Activated gamma-delta T cell (primary cell): ENCODE measurements around the gene SLC44A4.
A peak's percentile ranks its signal among the peaks of the same experiment; 100 is the strongest.
"Not testable (repeated sequence)": the region's sequence is repeated elsewhere in the genome, so short reads cannot be mapped to it uniquely, and the experiment has no call there.

Source experiments
- DNase-seq: peaks from one replicate; lab custom pipeline; 2025; lab: John Stamatoyannopoulos, UW

The SLC44A4 gene

GRCh38 chr6:31829633-31830283 is 49.0 kb downstream of the SLC44A4 start:
- no peak for DNase-seq

- DNase-seq: peak; percentile 54
Observed at GRCh38 chr6:31827286-31828079, 51.3 kb downstream of the SLC44A4 start, which contains the start of gene HSPA1B. Gene HSPA1B (plus strand): TSS chr6:31827738. CDS start chr6:31827951, 213 bp downstream.

- no peak for DNase-seq
Observed at GRCh38 chr6:31826793-31827285, 52.0 kb downstream of the SLC44A4 start.

GRCh38 chr6:31825553-31825952 is 53.2 kb downstream of the SLC44A4 start:
- no peak for DNase-seq

- DNase-seq: not testable (repeated sequence)
Observed at GRCh38 chr6:31823592-31824196, 55.1 kb downstream of the SLC44A4 start.

- DNase-seq: no peak
Observed at GRCh38 chr6:31822036-31822821, 56.6 kb downstream of the SLC44A4 start.

- no peak for DNase-seq
Observed at GRCh38 chr6:31821301-31822035, 57.3 kb downstream of the SLC44A4 start.

- not testable (repeated sequence) for DNase-seq
Observed at GRCh38 chr6:31820399-31820798, 58.4 kb downstream of the SLC44A4 start.

- DNase-seq: no peak
Observed at GRCh38 chr6:31819871-31820299, 58.9 kb downstream of the SLC44A4 start.

- not testable (repeated sequence) for DNase-seq
Observed at GRCh38 chr6:31817929-31818511, 60.8 kb downstream of the SLC44A4 start.

- DNase-seq: not testable (repeated sequence)
Observed at GRCh38 chr6:31817133-31817928, 61.5 kb downstream of the SLC44A4 start.

- no peak for DNase-seq
Observed at GRCh38 chr6:31815025-31815838, 63.6 kb downstream of the SLC44A4 start, which contains the start of the genes HSPA1A and HSPA1L. Gene HSPA1A (plus strand): TSS chr6:31815543. CDS start chr6:31815757, 214 bp downstream. Gene HSPA1L (minus strand): TSS chr6:31815283. CDS start chr6:31811972, 3,311 bp downstream.

- DNase-seq: no peak
Observed at GRCh38 chr6:31814677-31815024, 64.1 kb downstream of the SLC44A4 start.

GRCh38 chr6:31813465-31813849 is 65.3 kb downstream of the SLC44A4 start:
- no peak for DNase-seq
